Mucosa of descending colon (tissue), 3 donors: ENCODE data around the gene PPY. TPM values are rescaled to one million over a fixed set of nuclear protein-coding genes. Genes with fewer than 3 reads are reported as not detected.
A peak's percentile ranks its signal among the peaks of the same experiment; 100 is the strongest.

Experiments used
- ATAC-seq: fragments of 200-7000 bp; cut with Tn5 transposase; one replicate; pipeline ENCODE4 v1.9.1; 2020; ENCODE audit warnings: mild to moderate bottlenecking, moderate library complexity
- DNase-seq, 3 donors: peaks; one replicate each; pipeline ENCODE4 v3.0.0-alpha.2; 2020
- H3K36me3 ChIP-seq: fragments of 200-600 bp; one replicate; pipeline ENCODE4 v1.8.0; 2021; ENCODE audit warnings: low read depth, mild to moderate bottlenecking
- H3K4me1 ChIP-seq: fragments of 200-600 bp; one replicate; pipeline ENCODE4 v1.8.0; 2021; ENCODE audit warnings: low read depth, mild to moderate bottlenecking
- H3K4me3 ChIP-seq: fragments of 200-600 bp; one replicate; pipeline ENCODE4 v1.8.0; 2021; ENCODE audit warnings: mild to moderate bottlenecking
- H3K9me3 ChIP-seq: fragments of 200-600 bp; one replicate; pipeline ENCODE4 v1.8.0; 2021; ENCODE audit warnings: mild to moderate bottlenecking
- intact Hi-C, 2 donors: fragments of 100-400 bp; cut with DNase I in 1 of 2; cut with micrococcal nuclease in 1 of 2; formaldehyde crosslinking; loops; one replicate each; pipeline versions ENCODE4 v1.11.0 to v1.11.1; 2022; cut with DNase I, micrococcal nuclease
- total RNA-seq, 3 donors: library from RNA; stranded (reverse); fragmentation: NEBNext Ultra II Directional in 2 of 3; extraction: Animal tissue kit (Norgen Biotek cat#: 25700) in 2 of 3; gene quantifications; one replicate each; pipeline versions ENCODE4 v1.2.1 to v1.2.4, GENCODE V29; 2021 to 2023
- TF ChIP-seq, protein P1 (sequence below): fragments of 200-600 bp; IDR thresholded peaks from one replicate; pipeline ENCODE4 v1.8.0; 2022; ENCODE audit warnings: antibody characterized with exemption, mild to moderate bottlenecking
- donor health status: DM: no; HTN: no; CAD: no; lungs with moderate emphysema.
- donor health status: DM: no; HTN: no; CAD: no.
- donor health status: DM: no; HTN: yes; CAD: no.

The PPY gene
- total RNA-seq, 3 donors from 2014 or later, result 1.5 TPM; not detected in 2

DNA sequence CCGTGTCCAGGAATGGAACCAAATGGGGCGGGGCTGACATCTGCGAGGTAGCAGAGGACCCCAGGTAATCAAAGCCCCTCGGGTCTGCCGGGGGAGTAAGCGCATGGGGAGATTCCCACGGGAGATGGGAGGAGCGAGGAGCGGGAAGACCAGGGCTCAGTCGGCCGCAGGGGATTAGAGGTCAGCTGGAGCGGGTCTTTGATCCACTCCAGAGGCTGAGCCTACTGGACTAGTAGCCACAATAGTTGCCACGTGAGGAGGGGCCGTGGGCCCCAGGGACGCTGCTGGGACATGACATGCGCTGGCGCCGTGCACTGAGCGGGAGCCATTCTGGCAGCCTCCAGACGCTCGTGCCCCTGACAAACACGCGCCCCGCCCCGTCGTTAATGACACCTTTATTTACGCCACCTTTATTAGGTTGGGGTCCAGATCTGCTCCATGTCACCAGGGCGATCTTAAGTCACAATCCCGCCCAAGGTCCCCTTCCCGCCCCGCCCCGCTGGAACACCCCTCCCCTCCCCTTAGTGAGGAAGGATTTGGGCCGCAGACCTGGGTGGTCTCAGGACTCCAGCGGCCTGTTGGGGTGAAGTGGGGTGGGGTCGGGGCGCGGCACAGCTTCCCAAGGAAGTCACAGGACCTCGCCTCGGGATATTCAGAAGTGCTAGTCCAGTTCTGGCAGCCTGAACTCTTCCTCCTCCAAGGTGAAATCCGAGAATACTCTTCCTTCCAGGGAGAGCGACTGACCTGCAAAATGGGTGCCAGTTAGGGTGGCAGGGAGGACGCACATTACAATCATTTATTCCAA lies 15.0 kb downstream of the PPY start:
- TF ChIP-seq, protein P1, sequence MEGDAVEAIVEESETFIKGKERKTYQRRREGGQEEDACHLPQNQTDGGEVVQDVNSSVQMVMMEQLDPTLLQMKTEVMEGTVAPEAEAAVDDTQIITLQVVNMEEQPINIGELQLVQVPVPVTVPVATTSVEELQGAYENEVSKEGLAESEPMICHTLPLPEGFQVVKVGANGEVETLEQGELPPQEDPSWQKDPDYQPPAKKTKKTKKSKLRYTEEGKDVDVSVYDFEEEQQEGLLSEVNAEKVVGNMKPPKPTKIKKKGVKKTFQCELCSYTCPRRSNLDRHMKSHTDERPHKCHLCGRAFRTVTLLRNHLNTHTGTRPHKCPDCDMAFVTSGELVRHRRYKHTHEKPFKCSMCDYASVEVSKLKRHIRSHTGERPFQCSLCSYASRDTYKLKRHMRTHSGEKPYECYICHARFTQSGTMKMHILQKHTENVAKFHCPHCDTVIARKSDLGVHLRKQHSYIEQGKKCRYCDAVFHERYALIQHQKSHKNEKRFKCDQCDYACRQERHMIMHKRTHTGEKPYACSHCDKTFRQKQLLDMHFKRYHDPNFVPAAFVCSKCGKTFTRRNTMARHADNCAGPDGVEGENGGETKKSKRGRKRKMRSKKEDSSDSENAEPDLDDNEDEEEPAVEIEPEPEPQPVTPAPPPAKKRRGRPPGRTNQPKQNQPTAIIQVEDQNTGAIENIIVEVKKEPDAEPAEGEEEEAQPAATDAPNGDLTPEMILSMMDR, result no peak
- Histone ChIP-seq H3K36me3 (no peaks in the 10 kb centered on the region), H3K4me1 (peaks cover 30% of the 10 kb centered on the region), H3K9me3 (no peaks in the 10 kb centered on the region), H3K4me3 (no peak overlapping the region)
- ATAC-seq (peak; percentile 7), DNase-seq (peak; percentile 49 to 62 (median 56))
- intact Hi-C loops, result no loop called here

DNA sequence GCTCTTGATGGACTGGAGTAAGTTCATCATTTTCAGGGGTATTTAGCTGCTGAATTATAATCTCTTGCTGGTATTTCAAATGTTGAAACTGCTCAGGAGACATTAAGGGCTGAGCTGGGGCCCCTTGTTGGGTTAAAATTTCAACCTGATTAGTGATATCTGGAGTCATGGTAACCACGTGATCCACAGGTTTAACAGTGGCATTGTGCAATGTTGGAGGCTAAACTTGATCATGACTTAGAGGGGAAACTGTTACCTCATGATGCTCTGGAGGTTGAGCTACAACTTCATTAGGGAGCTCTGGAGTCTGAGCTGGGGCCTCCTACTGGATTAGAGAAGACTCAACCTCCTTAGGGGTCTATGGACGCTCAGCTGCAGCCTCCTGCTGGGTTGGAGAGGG lies 17.7 kb downstream of the PPY start:
- no peak overlapping the region for H3K4me3 ChIP-seq
- H3K9me3 ChIP-seq, result no peaks in the 10 kb centered on the region
- DNase-seq (no peak), ATAC-seq (no peak)
- H3K4me1 ChIP-seq, result peaks cover 26% of the 10 kb centered on the region
- TF ChIP-seq, protein P1, result no peak
- no peaks in the 10 kb centered on the region for H3K36me3 ChIP-seq
- intact Hi-C loops, result no loop called here

DNA sequence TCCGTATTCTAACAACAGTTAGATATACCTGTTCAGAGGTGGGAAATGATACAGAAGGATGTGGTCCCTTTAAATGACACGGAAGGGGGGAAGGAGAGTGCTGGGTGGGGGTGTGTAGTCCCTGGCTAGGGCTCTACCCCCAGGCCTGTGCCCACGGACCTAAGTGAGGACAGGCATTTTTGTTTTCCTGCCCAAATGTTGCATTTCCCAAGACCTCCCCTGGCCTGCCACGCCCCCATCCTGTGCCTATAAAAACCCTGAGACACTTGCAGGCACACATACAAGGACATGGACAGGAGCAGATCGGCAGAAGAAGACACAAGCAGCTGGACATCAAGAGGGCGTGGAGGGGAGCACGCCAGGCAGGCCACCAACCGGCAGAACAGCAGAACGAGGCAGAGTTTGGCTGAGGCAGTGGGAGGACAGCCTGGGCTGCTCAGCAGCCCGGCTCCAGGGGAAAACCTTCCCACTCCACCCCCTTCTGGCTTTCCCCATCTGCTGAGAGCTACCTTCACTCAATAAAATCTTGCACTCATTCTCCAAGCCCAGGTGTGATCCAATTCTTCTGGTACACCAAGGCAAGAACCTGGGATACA lies 21.7 kb downstream of the PPY start:
- intact Hi-C loops, result no loop called here
- Histone ChIP-seq H3K4me1 (no peaks in the 10 kb centered on the region), H3K9me3 (no peaks in the 10 kb centered on the region), H3K4me3 (no peak overlapping the region), H3K36me3 (no peaks in the 10 kb centered on the region)
- TF ChIP-seq, protein P1, result no peak
- ATAC-seq (no peak), DNase-seq (no peak)

DNA sequence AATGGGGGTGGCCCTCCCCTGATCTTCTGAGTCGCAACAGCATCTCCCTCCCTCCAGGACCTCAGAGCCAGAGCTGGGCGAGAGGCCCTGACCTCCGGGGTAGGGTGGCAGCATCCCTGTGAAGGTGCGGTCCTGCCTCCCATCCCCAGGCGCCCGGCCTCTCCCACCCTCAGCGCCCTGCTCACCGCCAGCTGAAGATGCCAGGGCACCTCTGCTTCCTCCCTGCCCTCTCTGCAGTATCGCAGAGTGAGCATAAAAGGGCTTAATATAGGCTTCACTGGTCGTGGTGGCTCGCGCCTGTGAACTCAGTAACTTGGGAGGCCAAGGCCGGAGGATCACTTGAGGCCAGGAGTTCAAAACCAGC lies 24.3 kb downstream of the PPY start:
- intact Hi-C loops, result no loop called here
- Histone ChIP-seq H3K9me3 (no peaks in the 10 kb centered on the region), H3K4me1 (no peaks in the 10 kb centered on the region), H3K36me3 (no peaks in the 10 kb centered on the region), H3K4me3 (no peak overlapping the region)
- TF ChIP-seq, protein P1, result no peak
- no peak for DNase-seq
- no peak for ATAC-seq

DNA sequence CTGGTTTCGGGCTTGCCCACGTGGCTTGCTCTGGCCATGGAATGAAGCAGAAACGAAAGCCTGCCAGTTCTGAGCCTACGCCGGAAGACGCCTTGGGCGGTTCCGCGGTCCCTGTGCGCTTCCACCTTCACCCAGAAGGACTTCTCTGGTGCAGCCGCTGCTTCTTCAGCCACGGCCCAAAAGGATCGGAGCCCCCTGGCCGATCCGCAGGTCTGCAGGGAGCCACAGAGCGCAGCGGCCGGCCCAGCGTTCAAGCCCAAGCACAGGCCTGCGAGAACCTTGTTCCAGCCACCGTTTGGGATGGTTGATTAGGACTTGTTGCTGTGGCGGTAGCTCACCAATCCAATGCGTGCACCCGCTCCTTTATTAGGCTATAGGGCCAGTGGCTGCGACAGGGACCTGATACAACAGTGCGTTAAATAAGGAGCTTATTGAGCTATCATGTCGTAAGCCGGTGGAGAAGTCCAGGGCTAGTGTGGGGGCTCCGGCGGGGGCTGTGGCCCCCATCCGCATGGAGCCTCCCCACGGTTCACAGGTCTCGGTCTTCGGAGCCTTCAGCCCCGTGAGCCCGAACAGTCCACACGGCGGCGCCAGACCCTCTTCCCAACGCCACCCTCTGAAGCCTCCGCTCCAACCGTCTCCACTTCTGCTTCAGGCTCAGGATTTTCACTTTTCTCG lies 24.8 kb downstream of the PPY start:
- H3K9me3 ChIP-seq, result no peaks in the 10 kb centered on the region
- peak; percentile 87 for ATAC-seq
- H3K4me3 ChIP-seq, result no peak overlapping the region
- intact Hi-C loops, result no loop called here
- no peaks in the 10 kb centered on the region for H3K4me1 ChIP-seq
- TF ChIP-seq, protein P1, result no peak
- peak; percentile 62 to 81 (median 76) for DNase-seq
- H3K36me3 ChIP-seq, result no peaks in the 10 kb centered on the region
